Fibroblast of the aortic adventitia (primary cell): Measurements from ENCODE around the gene TTBK2. TPM values are rescaled to one million over a fixed set of nuclear protein-coding genes. Genes with fewer than 3 reads are reported as not detected.

ENCODE experiments used
- DNase-seq: peaks from one replicate; pipeline ENCODE4 v3.0.0-alpha.2; 2010; ENCODE audit warnings: low read depth
- H3K4me3 ChIP-seq: 2 replicates; pipeline ENCODE4 v1.5.1; 2011; ENCODE audit warnings: low read depth, mild to moderate bottlenecking, control low read depth, low read length, moderate library complexity
- total RNA-seq: library from RNA; depleted of rRNA; stranded (reverse); fragments of >200 nt; gene quantifications from 2 replicates; pipeline ENCODE4 v1.2.3, GENCODE V29; 2012; ENCODE audit warnings: low replicate concordance
- TF ChIP-seq, protein P1 (sequence below): IDR thresholded peaks from 2 replicates; pipeline ENCODE4 v1.5.1; 2011; ENCODE audit warnings: mild to moderate bottlenecking, low read length, control low read depth, inconsistent platforms; ENCODE audit not compliant: insufficient read depth

Gene TTBK2
- total RNA-seq, 1 donor: 14.3 TPM

DNA sequence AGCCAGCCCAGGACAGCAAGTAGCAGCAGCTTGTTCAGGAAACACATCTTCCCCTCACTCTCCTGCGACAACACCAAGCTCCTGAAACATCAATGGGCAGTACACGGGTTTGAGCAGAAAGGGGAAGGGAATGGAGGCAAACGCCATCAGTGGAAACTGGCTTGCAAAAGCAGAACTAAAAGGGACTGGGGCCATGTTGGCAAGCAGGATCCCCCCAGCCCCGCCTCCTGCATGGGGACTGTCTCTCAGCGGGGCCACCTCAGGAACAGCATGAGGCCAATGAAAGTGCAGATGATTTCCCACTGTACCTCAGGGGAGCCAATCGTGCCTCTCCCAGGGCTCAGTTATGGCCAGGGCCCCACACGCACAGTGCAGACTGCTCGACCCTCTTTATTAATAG lies 190.4 kb downstream of the TTBK2 start:
- no peak for DNase-seq

DNA sequence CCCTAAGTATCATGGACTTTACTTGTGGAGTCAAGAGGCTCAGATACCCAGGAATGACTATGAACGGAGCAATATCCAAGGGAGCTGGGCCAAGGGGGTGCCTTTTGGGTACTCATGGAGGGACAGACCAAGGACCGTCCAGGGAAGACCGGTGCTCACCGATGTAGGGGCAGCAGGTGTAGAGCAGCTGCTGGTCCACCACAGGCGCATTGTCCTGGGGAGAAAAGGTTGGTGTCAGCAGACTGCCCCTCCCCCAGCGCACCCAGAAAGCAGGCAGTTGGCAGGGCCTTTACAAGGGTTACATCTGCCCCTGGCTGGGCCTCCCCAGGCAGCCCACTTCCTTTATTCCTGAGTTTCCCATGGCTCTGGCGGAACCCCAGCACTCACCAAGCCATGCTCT lies 191.2 kb downstream of the TTBK2 start:
- TF ChIP-seq, protein P1, sequence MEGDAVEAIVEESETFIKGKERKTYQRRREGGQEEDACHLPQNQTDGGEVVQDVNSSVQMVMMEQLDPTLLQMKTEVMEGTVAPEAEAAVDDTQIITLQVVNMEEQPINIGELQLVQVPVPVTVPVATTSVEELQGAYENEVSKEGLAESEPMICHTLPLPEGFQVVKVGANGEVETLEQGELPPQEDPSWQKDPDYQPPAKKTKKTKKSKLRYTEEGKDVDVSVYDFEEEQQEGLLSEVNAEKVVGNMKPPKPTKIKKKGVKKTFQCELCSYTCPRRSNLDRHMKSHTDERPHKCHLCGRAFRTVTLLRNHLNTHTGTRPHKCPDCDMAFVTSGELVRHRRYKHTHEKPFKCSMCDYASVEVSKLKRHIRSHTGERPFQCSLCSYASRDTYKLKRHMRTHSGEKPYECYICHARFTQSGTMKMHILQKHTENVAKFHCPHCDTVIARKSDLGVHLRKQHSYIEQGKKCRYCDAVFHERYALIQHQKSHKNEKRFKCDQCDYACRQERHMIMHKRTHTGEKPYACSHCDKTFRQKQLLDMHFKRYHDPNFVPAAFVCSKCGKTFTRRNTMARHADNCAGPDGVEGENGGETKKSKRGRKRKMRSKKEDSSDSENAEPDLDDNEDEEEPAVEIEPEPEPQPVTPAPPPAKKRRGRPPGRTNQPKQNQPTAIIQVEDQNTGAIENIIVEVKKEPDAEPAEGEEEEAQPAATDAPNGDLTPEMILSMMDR: no peak
- DNase-seq: no peak
- no peak overlapping the region for H3K4me3 ChIP-seq

More for the DNA sequence above, 190.4 kb downstream of the TTBK2 start:
- TF ChIP-seq, protein P1: no peak
- H3K4me3 ChIP-seq: no peak overlapping the region

DNA sequence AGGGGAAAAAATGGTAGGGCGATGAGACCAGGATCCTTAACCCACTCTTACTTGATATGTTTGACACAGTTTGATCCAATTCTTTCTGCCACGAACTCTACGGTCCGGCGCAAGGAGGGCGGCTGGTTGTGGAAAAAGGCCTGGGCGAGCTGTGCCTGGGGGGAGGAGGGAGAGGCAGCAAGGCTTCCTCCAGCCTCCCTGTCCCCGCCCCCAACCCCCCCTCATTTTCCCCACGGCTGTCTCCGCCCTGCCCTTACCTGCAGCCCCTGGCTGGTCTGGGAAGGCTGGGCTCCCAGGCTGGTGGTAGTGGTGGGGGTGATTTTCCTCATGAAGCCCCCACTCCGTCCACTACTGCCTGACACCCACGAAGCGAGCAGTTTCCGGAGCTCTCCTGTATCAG lies 191.6 kb downstream of the TTBK2 start:
- no peak for DNase-seq
- TF ChIP-seq, protein P1: no peak
- no peak overlapping the region for H3K4me3 ChIP-seq

DNA sequence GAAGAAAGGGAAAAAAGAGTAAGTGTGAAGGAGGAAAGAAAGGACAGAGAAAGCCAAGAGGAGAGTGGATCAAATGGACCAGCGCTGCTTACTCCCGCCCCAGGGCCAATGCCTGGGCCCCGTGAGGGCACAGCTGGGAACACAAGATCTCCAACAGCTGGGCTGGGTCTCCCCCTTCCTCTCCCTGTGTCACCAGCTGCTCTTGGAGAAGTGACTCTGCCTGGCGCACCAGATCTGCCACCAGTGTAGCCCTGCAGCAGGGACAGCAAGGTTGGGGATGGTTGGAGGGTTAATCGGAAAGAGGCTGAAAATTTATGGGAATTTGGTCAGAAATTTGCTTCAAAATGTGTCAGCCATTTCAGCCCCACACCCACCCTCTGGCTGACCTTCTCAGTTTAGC lies 192.0 kb downstream of the TTBK2 start:
- DNase-seq: no peak
- TF ChIP-seq, protein P1: no peak
- no peak overlapping the region for H3K4me3 ChIP-seq

DNA sequence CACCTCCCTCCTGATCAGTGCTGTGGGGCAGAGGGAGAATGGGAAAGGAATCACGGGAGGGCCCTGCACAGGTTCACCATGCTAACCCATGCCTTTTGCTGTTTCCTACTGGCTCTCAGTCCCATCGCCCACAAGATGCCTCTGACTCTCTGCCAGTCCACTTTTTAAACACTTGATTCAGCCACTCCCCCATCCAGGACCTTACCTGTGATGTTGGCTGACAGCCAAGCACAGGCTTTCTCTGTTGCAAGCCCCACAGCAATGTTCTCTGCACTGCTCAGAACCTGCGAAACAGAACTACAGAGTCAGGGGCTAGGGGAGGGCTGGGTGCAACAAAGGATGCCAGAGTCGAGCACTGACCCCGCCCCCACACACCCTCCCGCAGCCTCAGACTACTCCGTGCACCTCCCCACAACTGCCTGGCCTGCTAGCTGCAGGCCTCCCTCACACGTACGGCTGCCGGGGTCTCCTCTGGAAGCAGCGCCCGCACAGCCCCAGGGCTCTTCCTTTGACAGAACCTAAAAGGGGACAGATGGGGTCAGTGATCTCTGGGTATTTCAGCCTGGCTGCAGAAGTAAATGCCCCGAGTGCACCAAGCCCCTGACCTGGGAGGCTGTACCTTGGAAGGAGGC lies 192.7 kb downstream of the TTBK2 start:
- no peak overlapping the region for H3K4me3 ChIP-seq
- DNase-seq: no peak
- TF ChIP-seq, protein P1: no peak

DNA sequence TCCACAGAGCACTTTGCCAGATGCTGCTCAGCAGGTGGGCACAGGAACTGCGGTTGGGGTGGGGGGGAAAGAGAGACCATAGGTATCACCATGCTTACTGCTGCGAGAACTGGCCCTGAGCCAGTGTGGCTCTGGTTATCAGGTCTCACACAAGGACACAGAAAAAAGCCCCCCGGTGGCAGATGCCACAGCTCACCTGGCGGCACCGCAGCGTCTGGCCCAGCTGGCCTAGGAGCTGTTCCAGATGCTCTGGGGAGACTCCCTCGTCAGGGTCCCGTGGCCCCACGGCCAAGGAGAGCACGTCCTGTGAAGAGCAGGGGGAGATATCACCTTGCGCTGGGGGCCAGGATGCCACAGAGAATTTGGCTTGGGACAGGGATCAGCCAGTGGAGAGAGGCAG lies 194.5 kb downstream of the TTBK2 start:
- DNase-seq: no peak
- TF ChIP-seq, protein P1: no peak
- H3K4me3 ChIP-seq: no peak overlapping the region

DNA sequence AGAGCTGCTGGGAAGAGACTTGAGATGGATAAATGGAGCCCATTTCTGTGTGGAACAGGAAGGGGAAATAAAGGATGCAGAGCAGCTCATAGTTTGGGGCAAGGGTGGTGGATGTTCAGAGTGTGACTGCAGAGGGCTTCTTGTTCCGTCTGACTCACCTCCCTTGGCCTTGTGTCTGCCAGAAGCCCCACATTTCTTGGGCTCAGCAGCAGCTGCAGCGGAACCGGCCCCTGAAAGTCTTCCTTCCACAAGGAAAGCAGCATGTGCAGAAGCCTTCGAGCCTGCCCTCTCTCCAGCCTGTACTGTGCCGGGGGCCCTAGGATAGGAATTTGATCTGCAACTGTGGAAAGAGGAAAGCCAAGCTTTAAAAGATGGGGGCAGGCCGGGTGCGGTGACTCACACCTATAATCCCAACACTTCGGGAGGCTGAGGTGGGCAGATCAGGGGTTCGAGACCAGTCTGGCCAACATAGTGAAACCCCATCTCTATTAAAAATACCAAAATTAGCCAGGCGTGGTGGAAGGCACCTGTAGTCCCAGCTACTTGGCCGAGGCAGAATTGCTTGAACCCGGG lies 195.2 kb downstream of the TTBK2 start:
- H3K4me3 ChIP-seq: no peak overlapping the region
- TF ChIP-seq, protein P1: no peak
- no peak for DNase-seq
